SK-N-SH treated with all-trans-retinoic acid at 6 μM for 48 hours (cell line): Measurements from ENCODE around the gene S100A3.

Experiments
- ARNTL ChIP-seq: fragments of 450-650 bp; formaldehyde crosslinking; IDR thresholded peaks from 2 replicates; pipeline ENCODE4 v1.5.0; 2020; ENCODE audit warnings: low read depth, mild to moderate bottlenecking, moderate library complexity, borderline replicate concordance
- ESRRG ChIP-seq: fragments of 250-450 bp; sonication (Bioruptor Pico); IDR thresholded peaks from 2 replicates; pipeline ENCODE4 v1.6.1; 2021; ENCODE audit warnings: mild to moderate bottlenecking
- ISL1 ChIP-seq: fragments of 250-450 bp; sonication (Bioruptor Pico); IDR thresholded peaks from 2 replicates; pipeline ENCODE4 v2.1.2; 2022; ENCODE audit warnings: mild to moderate bottlenecking, moderate library complexity
- OSR1 ChIP-seq: fragments of 250-450 bp; sonication (Bioruptor Pico); IDR thresholded peaks from 2 replicates; pipeline ENCODE4 v1.8.0; 2022; ENCODE audit warnings: moderate library complexity, mild to moderate bottlenecking, inconsistent platforms
- PATZ1 ChIP-seq: fragments of 250-450 bp; sonication (Bioruptor Pico); IDR thresholded peaks from 2 replicates; pipeline ENCODE4 v1.8.0; 2020; ENCODE audit warnings: mild to moderate bottlenecking, moderate library complexity, borderline replicate concordance
- POU6F1 ChIP-seq: fragments of 250-450 bp; sonication (Bioruptor Pico); IDR thresholded peaks from 2 replicates; pipeline ENCODE4 v1.8.0; 2021; ENCODE audit warnings: low read depth, mild to moderate bottlenecking, moderate library complexity, borderline replicate concordance
- PPARA ChIP-seq: fragments of 250-450 bp; sonication (Bioruptor Pico); IDR thresholded peaks from 2 replicates; pipeline ENCODE4 v1.5.0; 2020; ENCODE audit warnings: mild to moderate bottlenecking, borderline replicate concordance
- SNAI2 ChIP-seq: fragments of 250-450 bp; sonication (Bioruptor Pico); IDR thresholded peaks from 2 replicates; pipeline ENCODE4 v1.5.0; 2020; ENCODE audit warnings: mild to moderate bottlenecking, moderate library complexity
- ZFP30 ChIP-seq: fragments of 450-650 bp; formaldehyde crosslinking; IDR thresholded peaks from 2 replicates; pipeline ENCODE4 v1.5.0; 2022; ENCODE audit warnings: mild to moderate bottlenecking, moderate library complexity
- ZNF70 ChIP-seq: fragments of 450-650 bp; formaldehyde crosslinking; IDR thresholded peaks from 2 replicates; pipeline ENCODE4 v1.5.0; 2020; ENCODE audit warnings: mild to moderate bottlenecking, moderate library complexity
- ZNF8 ChIP-seq: fragments of 450-650 bp; formaldehyde crosslinking; IDR thresholded peaks from 2 replicates; pipeline ENCODE4 v1.5.0; 2020; ENCODE audit warnings: mild to moderate bottlenecking, moderate library complexity
- TF ChIP-seq, protein P1 (sequence below): fragments of 250-450 bp; sonication (Bioruptor Pico); IDR thresholded peaks from 2 replicates; pipeline ENCODE4 v1.5.1; 2021; ENCODE audit warnings: mild to moderate bottlenecking, moderate library complexity
- TF ChIP-seq, protein P2 (sequence below): fragments of 250-450 bp; sonication (Bioruptor Pico); IDR thresholded peaks from 2 replicates; pipeline ENCODE4 v1.5.0; 2020; ENCODE audit warnings: mild to moderate bottlenecking, moderate library complexity

- TF ChIP-seq PATZ1 (CRISPR knock-in tag) (no peak), ZNF8 (CRISPR knock-in tag) (no peak), ISL1 (CRISPR knock-in tag) (no peak), PPARA (CRISPR knock-in tag) (no peak), ZNF70 (CRISPR knock-in tag) (no peak), SNAI2 (CRISPR knock-in tag) (no peak), ZFP30 (no peak), ARNTL (CRISPR knock-in tag) (no peak), ESRRG (CRISPR knock-in tag) (no peak), POU6F1 (CRISPR knock-in tag) (no peak), OSR1 (CRISPR knock-in tag) (no peak)
- TF ChIP-seq, protein P1, sequence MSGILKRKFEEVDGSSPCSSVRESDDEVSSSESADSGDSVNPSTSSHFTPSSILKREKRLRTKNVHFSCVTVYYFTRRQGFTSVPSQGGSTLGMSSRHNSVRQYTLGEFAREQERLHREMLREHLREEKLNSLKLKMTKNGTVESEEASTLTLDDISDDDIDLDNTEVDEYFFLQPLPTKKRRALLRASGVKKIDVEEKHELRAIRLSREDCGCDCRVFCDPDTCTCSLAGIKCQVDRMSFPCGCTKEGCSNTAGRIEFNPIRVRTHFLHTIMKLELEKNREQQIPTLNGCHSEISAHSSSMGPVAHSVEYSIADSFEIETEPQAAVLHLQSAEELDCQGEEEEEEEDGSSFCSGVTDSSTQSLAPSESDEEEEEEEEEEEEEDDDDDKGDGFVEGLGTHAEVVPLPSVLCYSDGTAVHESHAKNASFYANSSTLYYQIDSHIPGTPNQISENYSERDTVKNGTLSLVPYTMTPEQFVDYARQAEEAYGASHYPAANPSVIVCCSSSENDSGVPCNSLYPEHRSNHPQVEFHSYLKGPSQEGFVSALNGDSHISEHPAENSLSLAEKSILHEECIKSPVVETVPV = no peak
- TF ChIP-seq, protein P2, sequence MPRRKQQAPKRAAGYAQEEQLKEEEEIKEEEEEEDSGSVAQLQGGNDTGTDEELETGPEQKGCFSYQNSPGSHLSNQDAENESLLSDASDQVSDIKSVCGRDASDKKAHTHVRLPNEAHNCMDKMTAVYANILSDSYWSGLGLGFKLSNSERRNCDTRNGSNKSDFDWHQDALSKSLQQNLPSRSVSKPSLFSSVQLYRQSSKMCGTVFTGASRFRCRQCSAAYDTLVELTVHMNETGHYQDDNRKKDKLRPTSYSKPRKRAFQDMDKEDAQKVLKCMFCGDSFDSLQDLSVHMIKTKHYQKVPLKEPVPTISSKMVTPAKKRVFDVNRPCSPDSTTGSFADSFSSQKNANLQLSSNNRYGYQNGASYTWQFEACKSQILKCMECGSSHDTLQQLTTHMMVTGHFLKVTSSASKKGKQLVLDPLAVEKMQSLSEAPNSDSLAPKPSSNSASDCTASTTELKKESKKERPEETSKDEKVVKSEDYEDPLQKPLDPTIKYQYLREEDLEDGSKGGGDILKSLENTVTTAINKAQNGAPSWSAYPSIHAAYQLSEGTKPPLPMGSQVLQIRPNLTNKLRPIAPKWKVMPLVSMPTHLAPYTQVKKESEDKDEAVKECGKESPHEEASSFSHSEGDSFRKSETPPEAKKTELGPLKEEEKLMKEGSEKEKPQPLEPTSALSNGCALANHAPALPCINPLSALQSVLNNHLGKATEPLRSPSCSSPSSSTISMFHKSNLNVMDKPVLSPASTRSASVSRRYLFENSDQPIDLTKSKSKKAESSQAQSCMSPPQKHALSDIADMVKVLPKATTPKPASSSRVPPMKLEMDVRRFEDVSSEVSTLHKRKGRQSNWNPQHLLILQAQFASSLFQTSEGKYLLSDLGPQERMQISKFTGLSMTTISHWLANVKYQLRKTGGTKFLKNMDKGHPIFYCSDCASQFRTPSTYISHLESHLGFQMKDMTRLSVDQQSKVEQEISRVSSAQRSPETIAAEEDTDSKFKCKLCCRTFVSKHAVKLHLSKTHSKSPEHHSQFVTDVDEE (CRISPR knock-in tag) = no peak
Observed at GRCh38 chr1:153577624-153578051, 28.6 kb upstream of the S100A3 start.
